GM12878 (cell line): Measurements from ENCODE around the gene LIN37.
"Not testable (repeated sequence)": the region's sequence is repeated elsewhere in the genome, so short reads cannot be mapped to it uniquely, and the experiment has no call there.

Experiments
- ATF7 ChIP-seq: fragments of 450-650 bp; IDR thresholded peaks from 2 replicates; pipeline ENCODE4 v1.6.1; 2016; ENCODE audit warnings: low read depth, mild to moderate bottlenecking
- BCLAF1 ChIP-seq: fragments of 450-650 bp; IDR thresholded peaks from 2 replicates; pipeline ENCODE4 v1.6.1; 2017; ENCODE audit warnings: antibody characterized with exemption, mild to moderate bottlenecking, moderate library complexity
- CEBPB ChIP-seq, 2 experiments: fragments of 150-350 bp in 1 of 2; IDR thresholded peaks; 2 replicates each; pipeline ENCODE4 v1.6.1; 2012 to 2014; ENCODE audit warnings: low read depth in 2 of 2, low read length in 2 of 2, borderline replicate concordance in 1 of 2, inconsistent platforms in 1 of 2
- CTCF ChIP-seq, 3 experiments: IDR thresholded peaks in 2 of 3; conservative IDR thresholded peaks in 1 of 3; 2 replicates each; pipeline ENCODE4 v1.5.1; 2011; ENCODE audit warnings: low read depth in 3 of 3, low read length in 3 of 3, mild to moderate bottlenecking in 3 of 3, control low read depth in 2 of 3, moderate library complexity in 2 of 3, inconsistent platforms in 1 of 3, mixed read lengths in 1 of 3; ENCODE audit not compliant: control insufficient read depth in 2 of 3, insufficient read depth in 1 of 3; ENCODE audit errors: extremely low read depth in 1 of 3
- EP300 ChIP-seq, 2 experiments: fragments of 150-350 bp in 1 of 2; IDR thresholded peaks; 2 replicates each; pipeline ENCODE4 v1.6.1; 2011 to 2012; ENCODE audit warnings: low read depth in 2 of 2, low read length in 2 of 2, borderline replicate concordance in 1 of 2, improper control_type of control experiment in 1 of 2, inconsistent platforms in 1 of 2; ENCODE audit not compliant: control insufficient read depth in 1 of 2
- EZH2 ChIP-seq: IDR thresholded peaks from 2 replicates; pipeline ENCODE4 v1.6.1; 2012; ENCODE audit warnings: low read depth, mild to moderate bottlenecking, control low read depth, inconsistent platforms, low read length, borderline replicate concordance; ENCODE audit not compliant: control insufficient read depth
- GABPA ChIP-seq: IDR thresholded peaks from 2 replicates; pipeline ENCODE4 v1.6.1; 2014; ENCODE audit warnings: antibody characterized with exemption, low read depth, mild to moderate bottlenecking, inconsistent platforms
- HDGF ChIP-seq: fragments of 450-650 bp; IDR thresholded peaks from 2 replicates; pipeline ENCODE4 v1.6.1; 2016; ENCODE audit warnings: antibody characterized with exemption
- JUND ChIP-seq: IDR thresholded peaks from 2 replicates; pipeline ENCODE4 v1.6.1; 2012; ENCODE audit warnings: low read depth, mild to moderate bottlenecking, low read length, improper control_type of control experiment, moderate library complexity
- RCOR1 ChIP-seq: conservative IDR thresholded peaks from 2 replicates; pipeline ENCODE4 v1.6.1; 2012; ENCODE audit warnings: low read depth, low read length, improper control_type of control experiment
- TAF1 ChIP-seq: IDR thresholded peaks from 2 replicates; pipeline ENCODE4 v1.6.1; 2011; ENCODE audit warnings: mild to moderate bottlenecking, low read depth, low read length, borderline replicate concordance
- TBL1XR1 ChIP-seq: IDR thresholded peaks from 2 replicates; pipeline ENCODE4 v1.6.1; 2012; ENCODE audit warnings: low read depth, low read length, improper control_type of control experiment
- ZZZ3 ChIP-seq: IDR thresholded peaks from 2 replicates; pipeline ENCODE4 v1.6.1; 2011; ENCODE audit warnings: low read depth; ENCODE audit not compliant: control insufficient read depth, insufficient read length

- TF ChIP-seq EP300 (IDR thresholded peaks at IDR 0.05; ENCODE audit: borderline replicate concordance in 1 of 2, control insufficient read depth in 1 of 2, low read depth in 2 of 2, low read length in 2 of 2); GABPA; ATF7; EZH2; CTCF (IDR thresholded peaks at IDR 0.05 in 2 of 3, conservative IDR thresholded peaks at IDR 0.05 in 1 of 3; ENCODE audit: control insufficient read depth in 2 of 3, extremely low read depth in 1 of 3, insufficient read depth in 1 of 3, low read depth in 3 of 3, low read length in 3 of 3); RCOR1; TAF1; ZZZ3; JUND; TBL1XR1; CEBPB (IDR thresholded peaks at IDR 0.05; ENCODE audit: borderline replicate concordance in 1 of 2, low read depth in 2 of 2, low read length in 2 of 2); HDGF; BCLAF1: not testable (repeated sequence)
Observed at GRCh38 chr19:35795564-35795963, 47.2 kb downstream of the LIN37 start.
